ENCODE data around the gene MED29. TPM values are rescaled to one million over a fixed set of nuclear protein-coding genes. Genes with fewer than 3 reads are reported as not detected.

The MED29 gene
- total and polyA plus RNA-seq, 2 of the 13 experiments (the other 11 are each of a cell fraction or from before 2014, with no cell fraction given): 14.0 to 19.7 TPM

- TF ChIP-seq ZNF609 (CRISPR knock-in tag; IDR thresholded peaks at IDR 0.05; ENCODE audit: borderline replicate concordance): peak; percentile 32; the same call in 1 of the 2 replicates
- TF ChIP-seq TEAD2 (CRISPR knock-in tag; IDR thresholded peaks at IDR 0.05): no peak
- TF ChIP-seq IKZF1 (IDR thresholded peaks at IDR 0.05): no peak
- no peak for TF ChIP-seq SNAPC5 (CRISPR knock-in tag; IDR thresholded peaks at IDR 0.05; ENCODE audit: borderline replicate concordance)
- no peak for TF ChIP-seq MTA3 (CRISPR knock-in tag; IDR thresholded peaks at IDR 0.05)
- peak; percentile 74 for TF ChIP-seq TEAD3 (CRISPR knock-in tag; optimal IDR thresholded peaks at IDR 0.05; ENCODE audit: borderline replicate concordance)
- TF ChIP-seq HNRNPL (IDR thresholded peaks at IDR 0.05; ENCODE audit: low read depth, low read length): peak; percentile 83; the same call in 1 of the 2 replicates
- TF ChIP-seq HNRNPUL1 (IDR thresholded peaks at IDR 0.05; ENCODE audit: low read depth, low read length): no peak
- peak; percentile 85 for TF ChIP-seq ZFP91 (CRISPR knock-in tag; IDR thresholded peaks at IDR 0.05; ENCODE audit: borderline replicate concordance)
- no peak for TF ChIP-seq CEBPB (IDR thresholded peaks at IDR 0.05; ENCODE audit: borderline replicate concordance, low read depth, low read length)
- TF ChIP-seq ZFY (CRISPR knock-in tag; IDR thresholded peaks at IDR 0.05): peak; percentile 89
- peak; percentile 41; the same call in 1 of the 2 replicates for TF ChIP-seq THRA (CRISPR knock-in tag; IDR thresholded peaks at IDR 0.05; ENCODE audit: borderline replicate concordance)
- TF ChIP-seq, protein P1, sequence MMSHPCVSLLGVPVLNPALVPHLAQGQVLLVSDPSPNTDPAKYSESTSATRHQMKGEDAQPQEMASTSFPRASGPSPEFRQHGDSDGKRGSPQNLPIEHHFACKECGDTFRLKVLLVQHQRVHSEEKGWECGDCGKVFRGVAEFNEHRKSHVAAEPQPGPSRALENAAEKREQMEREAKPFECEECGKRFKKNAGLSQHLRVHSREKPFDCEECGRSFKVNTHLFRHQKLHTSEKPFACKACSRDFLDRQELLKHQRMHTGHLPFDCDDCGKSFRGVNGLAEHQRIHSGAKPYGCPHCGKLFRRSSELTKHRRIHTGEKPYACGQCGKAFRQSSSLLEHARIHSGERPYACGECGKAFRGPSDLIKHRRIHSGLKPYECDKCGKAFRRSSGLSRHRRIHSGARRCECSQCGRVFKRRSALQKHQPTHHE (CRISPR knock-in tag; IDR thresholded peaks at IDR 0.05; ENCODE audit: borderline replicate concordance): peak; percentile 69; the same call in 1 of the 2 replicates
- TF ChIP-seq, protein P2, sequence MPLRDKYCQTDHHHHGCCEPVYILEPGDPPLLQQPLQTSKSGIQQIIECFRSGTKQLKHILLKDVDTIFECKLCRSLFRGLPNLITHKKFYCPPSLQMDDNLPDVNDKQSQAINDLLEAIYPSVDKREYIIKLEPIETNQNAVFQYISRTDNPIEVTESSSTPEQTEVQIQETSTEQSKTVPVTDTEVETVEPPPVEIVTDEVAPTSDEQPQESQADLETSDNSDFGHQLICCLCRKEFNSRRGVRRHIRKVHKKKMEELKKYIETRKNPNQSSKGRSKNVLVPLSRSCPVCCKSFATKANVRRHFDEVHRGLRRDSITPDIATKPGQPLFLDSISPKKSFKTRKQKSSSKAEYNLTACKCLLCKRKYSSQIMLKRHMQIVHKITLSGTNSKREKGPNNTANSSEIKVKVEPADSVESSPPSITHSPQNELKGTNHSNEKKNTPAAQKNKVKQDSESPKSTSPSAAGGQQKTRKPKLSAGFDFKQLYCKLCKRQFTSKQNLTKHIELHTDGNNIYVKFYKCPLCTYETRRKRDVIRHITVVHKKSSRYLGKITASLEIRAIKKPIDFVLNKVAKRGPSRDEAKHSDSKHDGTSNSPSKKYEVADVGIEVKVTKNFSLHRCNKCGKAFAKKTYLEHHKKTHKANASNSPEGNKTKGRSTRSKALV (CRISPR knock-in tag; IDR thresholded peaks at IDR 0.05): peak; percentile 64; the same call in 1 of the 2 replicates
- TF ChIP-seq, protein P3, sequence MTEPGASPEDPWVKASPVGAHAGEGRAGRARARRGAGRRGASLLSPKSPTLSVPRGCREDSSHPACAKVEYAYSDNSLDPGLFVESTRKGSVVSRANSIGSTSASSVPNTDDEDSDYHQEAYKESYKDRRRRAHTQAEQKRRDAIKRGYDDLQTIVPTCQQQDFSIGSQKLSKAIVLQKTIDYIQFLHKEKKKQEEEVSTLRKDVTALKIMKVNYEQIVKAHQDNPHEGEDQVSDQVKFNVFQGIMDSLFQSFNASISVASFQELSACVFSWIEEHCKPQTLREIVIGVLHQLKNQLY (CRISPR knock-in tag; IDR thresholded peaks at IDR 0.05): peak; percentile 41; the same call in 1 of the 2 replicates
Measured at GRCh38 chr19:39445196-39446111, 54.3 kb downstream of the MED29 start, which contains the start of gene SUPT5H (continued).

Measured in HepG2 (cell line).